Measurements from ENCODE around the gene NR3C2. TPM values are rescaled to one million over a fixed set of nuclear protein-coding genes. Genes with fewer than 3 reads are reported as not detected.

Gene NR3C2
- total RNA-seq, 1 donor from 2014 or later, result 42.3 TPM

- no peak for TF ChIP-seq CTCF (IDR thresholded peaks at IDR 0.05)
- intact Hi-C loops (cut with DNase I), result loop anchor here (10.0 kb wide), 4 partner anchors 531 to 1789 kb away; partner anchors contain the start of gene PRMT9
- H3K36me3 ChIP-seq, result no peaks in the 10 kb centered on the region
- no peak for DNase-seq (ENCODE audit: low spot score in 2 of 2)
- H3K4me3 ChIP-seq, result peak overlapping the region; percentile 92 to 99
- peak overlapping the region; percentile 58 to 95 for H3K27ac ChIP-seq
- no peaks in the 10 kb centered on the region for H3K27me3 ChIP-seq
- no peaks in the 10 kb centered on the region for H3K9me3 ChIP-seq
- peaks cover 0 to 5% of the 10 kb centered on the region in 2 donors for H3K4me1 ChIP-seq
Measured at GRCh38 chr4:148445860-148446330, 3.7 kb upstream of the NR3C2 start.

GRCh38 chr4:148445071-148445859 is 3.1 kb upstream of the NR3C2 start:
- no peaks in the 10 kb centered on the region for H3K9me3 ChIP-seq
- H3K27ac ChIP-seq, result peak overlapping the region; percentile 58 to 95
- H3K27me3 ChIP-seq, result no peaks in the 10 kb centered on the region
- peak in 1 of 3 experiments; percentile 23 for TF ChIP-seq CTCF (IDR thresholded peaks at IDR 0.05)
- H3K4me1 ChIP-seq, result peaks cover 0 to 9% of the 10 kb centered on the region in 2 donors
- H3K36me3 ChIP-seq, result no peaks in the 10 kb centered on the region
- peak in 1 of 2 donors; percentile 84 for DNase-seq (ENCODE audit: low spot score in 2 of 2)
- intact Hi-C loops (cut with DNase I), result loop anchor here (10.0 kb wide), 4 partner anchors 530 to 1790 kb away; partner anchors contain the start of gene PRMT9
- H3K4me3 ChIP-seq, result peak overlapping the region; percentile 92 to 99

- intact Hi-C loops (cut with DNase I), result loop anchor here (5.0 to 10.0 kb wide), 7 partner anchors 227 to 1790 kb away; partner anchors contain the start of gene PRMT9
- Histone ChIP-seq H3K27ac (peak overlapping the region; percentile 58 to 95), H3K9me3 (no peaks in the 10 kb centered on the region), H3K27me3 (no peaks in the 10 kb centered on the region), H3K36me3 (no peaks in the 10 kb centered on the region), H3K4me1 (peaks cover 0 to 13% of the 10 kb centered on the region in 2 donors), H3K4me3 (peak overlapping the region; percentile 92 to 99)
- peak in 1 of 3 experiments; percentile 14 for TF ChIP-seq CTCF (IDR thresholded peaks at IDR 0.05)
- peak in 1 of 2 donors; percentile 70 for DNase-seq (ENCODE audit: low spot score in 2 of 2)
Measured at GRCh38 chr4:148444296-148445070, 2.3 kb upstream of the NR3C2 start.

GRCh38 chr4:148443512-148444295 is 1.5 kb upstream of the NR3C2 start:
- no peaks in the 10 kb centered on the region for H3K36me3 ChIP-seq
- intact Hi-C loops (cut with DNase I), result loop anchor here (5.0 to 10.0 kb wide), 7 partner anchors 226 to 1791 kb away; partner anchors contain the start of gene PRMT9
- peak overlapping the region; percentile 92 to 99 for H3K4me3 ChIP-seq
- DNase-seq (ENCODE audit: low spot score in 2 of 2), result peak in 1 of 2 donors; percentile 77
- H3K4me1 ChIP-seq, result peaks cover 0 to 14% of the 10 kb centered on the region in 2 donors
- no peaks in the 10 kb centered on the region for H3K27me3 ChIP-seq
- no peak for TF ChIP-seq CTCF (IDR thresholded peaks at IDR 0.05)
- H3K27ac ChIP-seq, result peak overlapping the region; percentile 58 to 95
- no peaks in the 10 kb centered on the region for H3K9me3 ChIP-seq

Data from ascending aorta (tissue), 2 donors.